Muscle layer of colon (tissue), 2 donors: Measurements from ENCODE around the gene MSRB2.

Experiments
- H3K27ac ChIP-seq: one replicate; pipeline ENCODE4 v1.7.0; 2013; ENCODE audit warnings: low read depth, mild to moderate bottlenecking, low read length, moderate library complexity
- H3K27me3 ChIP-seq, 2 donors: one replicate each; pipeline ENCODE4 v1.7.0; 2013; ENCODE audit warnings: low read length in 2 of 2, mild to moderate bottlenecking in 2 of 2; ENCODE audit not compliant: insufficient read depth in 2 of 2, control insufficient read depth in 1 of 2
- H3K36me3 ChIP-seq: one replicate; pipeline ENCODE4 v1.7.0; 2013; ENCODE audit warnings: mild to moderate bottlenecking, low read length; ENCODE audit not compliant: insufficient read depth
- H3K4me1 ChIP-seq: one replicate; pipeline ENCODE4 v1.7.0; 2013; ENCODE audit warnings: mild to moderate bottlenecking, low read length; ENCODE audit not compliant: insufficient read depth
- H3K4me3 ChIP-seq, 2 donors: one replicate each; pipeline ENCODE4 v1.7.0; 2013; ENCODE audit warnings: low read length in 2 of 2, low read depth in 1 of 2, mild to moderate bottlenecking in 1 of 2, moderate library complexity in 1 of 2
- H3K9ac ChIP-seq: one replicate; pipeline ENCODE4 v1.7.0; 2013; ENCODE audit warnings: low read length
- H3K9me3 ChIP-seq: one replicate; pipeline ENCODE4 v1.7.0; 2013; ENCODE audit warnings: mild to moderate bottlenecking, low read length
- donor health status: abdominal sarcoma.
- donor health status: Adenocarcinoma of cecum.

Gene MSRB2

GRCh38 chr10:23157691-23158369 lies 62.5 kb downstream of the MSRB2 start:
- Histone ChIP-seq H3K4me3 (no peak overlapping the region), H3K9ac (no peak overlapping the region)

GRCh38 chr10:23158370-23158769 lies 63.0 kb downstream of the MSRB2 start:
- no peak overlapping the region for H3K27ac ChIP-seq
- H3K9ac ChIP-seq: no peak overlapping the region
- H3K36me3 ChIP-seq: no peaks in the 10 kb centered on the region
- no peaks in the 10 kb centered on the region for H3K9me3 ChIP-seq
- no peaks in the 10 kb centered on the region for H3K4me1 ChIP-seq
- peaks cover 0 to 6% of the 10 kb centered on the region in 2 donors for H3K27me3 ChIP-seq
- no peak overlapping the region for H3K4me3 ChIP-seq

More at GRCh38 chr10:23157691-23158369, 62.5 kb downstream of the MSRB2 start:
- H3K27me3 ChIP-seq: peaks cover 0 to 6% of the 10 kb centered on the region in 2 donors
- H3K9me3 ChIP-seq: no peaks in the 10 kb centered on the region
- H3K27ac ChIP-seq: no peak overlapping the region
- H3K36me3 ChIP-seq: no peaks in the 10 kb centered on the region
- H3K4me1 ChIP-seq: no peaks in the 10 kb centered on the region

- peaks cover 17 to 36% of the 10 kb centered on the region in 2 donors for H3K27me3 ChIP-seq
- H3K9me3 ChIP-seq: no peaks in the 10 kb centered on the region
- no peaks in the 10 kb centered on the region for H3K36me3 ChIP-seq
- H3K4me3 ChIP-seq: no peak overlapping the region
- H3K4me1 ChIP-seq: no peaks in the 10 kb centered on the region
- H3K9ac ChIP-seq: no peak overlapping the region
- H3K27ac ChIP-seq: no peak overlapping the region
These were observed 76.0 kb downstream of the MSRB2 start for GRCh38 chr10:23171232-23171876.
